ENCODE measurements around the gene RXRA.

Gene RXRA

GRCh38 chr9:134337469-134337868 is 11.2 kb downstream of the RXRA start:
- no peak for DNase-seq (ENCODE audit: low spot score)

- DNase-seq (ENCODE audit: low spot score): no peak
Observed at GRCh38 chr9:134338394-134339182, 12.3 kb downstream of the RXRA start.

GRCh38 chr9:134339183-134339806 is 13.0 kb downstream of the RXRA start:
- no peak for DNase-seq (ENCODE audit: low spot score)

- DNase-seq (ENCODE audit: low spot score): no peak
Observed at GRCh38 chr9:134340475-134341160, 14.4 kb downstream of the RXRA start.

GRCh38 chr9:134341306-134341705 is 15.1 kb downstream of the RXRA start:
- no peak for DNase-seq (ENCODE audit: low spot score)

GRCh38 chr9:134341929-134342745 is 15.9 kb downstream of the RXRA start:
- no peak for DNase-seq (ENCODE audit: low spot score)

- DNase-seq (ENCODE audit: low spot score): no peak
Observed at GRCh38 chr9:134342746-134343115, 16.5 kb downstream of the RXRA start.

GRCh38 chr9:134343637-134344036 is 17.4 kb downstream of the RXRA start:
- no peak for DNase-seq (ENCODE audit: low spot score)

GRCh38 chr9:134344068-134344799 is 18.0 kb downstream of the RXRA start:
- no peak for DNase-seq (ENCODE audit: low spot score)

GRCh38 chr9:134344800-134345310 is 18.6 kb downstream of the RXRA start:
- no peak for DNase-seq (ENCODE audit: low spot score)

GRCh38 chr9:134345737-134346136 is 19.5 kb downstream of the RXRA start:
- no peak for DNase-seq (ENCODE audit: low spot score)

GRCh38 chr9:134346151-134346550 is 19.9 kb downstream of the RXRA start:
- DNase-seq (ENCODE audit: low spot score): no peak

GRCh38 chr9:134346840-134347583 is 20.8 kb downstream of the RXRA start:
- DNase-seq (ENCODE audit: low spot score): no peak

GRCh38 chr9:134347996-134348395 is 21.7 kb downstream of the RXRA start:
- DNase-seq (ENCODE audit: low spot score): no peak

GRCh38 chr9:134348404-134349155 is 22.3 kb downstream of the RXRA start:
- DNase-seq (ENCODE audit: low spot score): no peak

- DNase-seq (ENCODE audit: low spot score): no peak
Observed at GRCh38 chr9:134349936-134350335, 23.7 kb downstream of the RXRA start.

- DNase-seq (ENCODE audit: low spot score): no peak
Observed at GRCh38 chr9:134350416-134350994, 24.2 kb downstream of the RXRA start.

GRCh38 chr9:134351606-134352176 is 25.4 kb downstream of the RXRA start:
- no peak for DNase-seq (ENCODE audit: low spot score)

GRCh38 chr9:134352247-134352933 is 26.1 kb downstream of the RXRA start:
- no peak for DNase-seq (ENCODE audit: low spot score)

Measured in HuH-7 (cell line).